H1 (cell line): ENCODE measurements around the gene PRICKLE1. TPM values are rescaled to one million over a fixed set of nuclear protein-coding genes. Genes with fewer than 3 reads are reported as not detected.
A peak's percentile ranks its signal among the peaks of the same experiment; 100 is the strongest.

Experiments used
- CTCF ChIA-PET: fragments of 300-600 bp; sonication (Branson Sonifier 250); formaldehyde crosslinking; loops from one replicate; lab custom pipeline; 2021; ENCODE audit not compliant: partially characterized antibody; lab: Charles Lee
- POLR2A ChIA-PET: fragments of 300-600 bp; sonication (Branson Sonifier 250); formaldehyde crosslinking; loops from one replicate; lab custom pipeline; 2021; ENCODE audit warnings: inconsistent platforms; ENCODE audit not compliant: partially characterized antibody; lab: Charles Lee
- DNase-seq, 2 experiments: peaks; one replicate each; pipeline versions ENCODE4 v3.0.0 to v3.0.0-alpha.2; 2010 to 2022; ENCODE audit warnings: low spot score in 2 of 2, low read depth in 1 of 2, mixed read lengths in 1 of 2
- FAIRE-seq: peaks from 2 replicates; lab custom pipeline; 2011; peaks lifted over from hg19 to GRCh38; lab: Jason Lieb, UNC
- H2AFZ ChIP-seq: 2 replicates; pipeline ENCODE4 v1.8.1; 2012; ENCODE audit warnings: low read length, inconsistent platforms
- H2AK5ac ChIP-seq: 2 replicates; pipeline ENCODE4 v1.6.1; 2013; ENCODE audit warnings: low read depth, low read length
- H2BK120ac ChIP-seq: replicated peaks from 2 replicates; pipeline ENCODE3; 2013; ENCODE audit warnings: low read depth, low read length, inconsistent platforms
- H2BK12ac ChIP-seq: 2 replicates; pipeline ENCODE4 v1.6.1; 2013; ENCODE audit warnings: low read depth, low read length
- H2BK15ac ChIP-seq: 2 replicates; pipeline ENCODE4 v1.6.1; 2013; ENCODE audit warnings: low read length
- H2BK20ac ChIP-seq: 2 replicates; pipeline ENCODE4 v1.6.1; 2013; ENCODE audit warnings: low read length
- H2BK5ac ChIP-seq: 2 replicates; pipeline ENCODE4 v1.6.1; 2013; ENCODE audit warnings: low read depth, low read length
- H3K14ac ChIP-seq: 2 replicates; pipeline ENCODE4 v1.6.1; 2013; ENCODE audit warnings: inconsistent platforms; ENCODE audit not compliant: insufficient read length
- H3K18ac ChIP-seq: 2 replicates; pipeline ENCODE4 v1.6.1; 2013; ENCODE audit warnings: low read length; ENCODE audit errors: extremely low read depth
- H3K23ac ChIP-seq: 2 replicates; pipeline ENCODE4 v1.6.1; 2013; ENCODE audit warnings: inconsistent platforms; ENCODE audit not compliant: insufficient read length
- H3K23me2 ChIP-seq: 2 replicates; pipeline ENCODE4 v1.6.1; 2013; ENCODE audit warnings: low read depth, low read length
- H3K27ac ChIP-seq: 2 replicates; pipeline ENCODE4 v1.6.1; 2011; ENCODE audit warnings: low read depth, low read length, inconsistent platforms
- H3K27me3 ChIP-seq, 4 experiments: replicated peaks in 1 of 4; 1 replicate in 1 of 4; 2 replicates in 3 of 4; pipeline versions ENCODE4 v1.6.1 to v1.8.1; 2011 to 2013; ENCODE audit warnings: low read length in 3 of 4, mild to moderate bottlenecking in 3 of 4, inconsistent platforms in 2 of 4, mixed read lengths in 2 of 4, moderate library complexity in 1 of 4; ENCODE audit not compliant: control insufficient read depth in 3 of 4, insufficient read depth in 3 of 4; ENCODE audit errors: extremely low read depth in 1 of 4
- H3K36me3 ChIP-seq, 4 experiments: 2 replicates each; pipeline versions ENCODE4 v1.6.1 to v1.8.1; 2011 to 2013; ENCODE audit warnings: mild to moderate bottlenecking in 4 of 4, low read length in 3 of 4, moderate library complexity in 2 of 4, control low read depth in 1 of 4, inconsistent platforms in 1 of 4; ENCODE audit not compliant: insufficient read depth in 4 of 4, control insufficient read depth in 2 of 4
- H3K4ac ChIP-seq: replicated peaks from 2 replicates; pipeline ENCODE3; 2013; ENCODE audit warnings: low read length, low read depth, mixed read lengths, inconsistent platforms; ENCODE audit not compliant: insufficient read length
- H3K4me1 ChIP-seq, 4 experiments: replicated peaks in 1 of 4; 1 replicate in 1 of 4; 2 replicates in 3 of 4; pipeline versions ENCODE4 v1.6.1 to v1.8.1; 2011 to 2013; ENCODE audit warnings: low read length in 3 of 4, inconsistent platforms in 2 of 4, mixed read lengths in 1 of 4; ENCODE audit not compliant: insufficient read depth in 4 of 4, control insufficient read depth in 3 of 4
- H3K4me2 ChIP-seq, 2 experiments: 2 replicates each; pipeline versions ENCODE4 v1.6.1 to v1.8.1; 2011 to 2013; ENCODE audit warnings: low read depth in 2 of 2, low read length in 2 of 2, control low read depth in 1 of 2, inconsistent platforms in 1 of 2, mild to moderate bottlenecking in 1 of 2; ENCODE audit not compliant: insufficient read depth in 1 of 2
- H3K4me3 ChIP-seq, 4 experiments: fragments of 200-600, 300-600 bp in 1 of 4; sonication (generic), shearing (Covaris generic), sonication (Bioruptor Twin) in 1 of 4; 2 replicates each; pipeline versions ENCODE4 v1.5.1 to v1.8.1; 2011 to 2016; ENCODE audit warnings: low read length in 4 of 4, low read depth in 3 of 4, control low read depth in 2 of 4, inconsistent platforms in 2 of 4, mild to moderate bottlenecking in 2 of 4, mixed read lengths in 1 of 4, moderate library complexity in 1 of 4; ENCODE audit not compliant: insufficient read depth in 2 of 4; ENCODE audit errors: extremely low read depth in 1 of 4
- H3K56ac ChIP-seq: replicated peaks from 2 replicates; pipeline ENCODE3; 2013; ENCODE audit warnings: low read depth, mild to moderate bottlenecking, mixed read lengths, low read length, inconsistent platforms; ENCODE audit not compliant: insufficient read length
- H3K79me1 ChIP-seq: 2 replicates; pipeline ENCODE4 v1.6.1; 2013; ENCODE audit warnings: low read depth, low read length, control low read depth
- H3K79me2 ChIP-seq, 2 experiments: 2 replicates each; pipeline versions ENCODE4 v1.6.1 to v1.8.1; 2012 to 2013; ENCODE audit warnings: low read length in 2 of 2, mild to moderate bottlenecking in 2 of 2, inconsistent platforms in 1 of 2; ENCODE audit not compliant: insufficient read depth in 2 of 2, control insufficient read depth in 1 of 2
- H3K9ac ChIP-seq, 4 experiments: replicated peaks in 1 of 4; 1 replicate in 1 of 4; 2 replicates in 3 of 4; pipeline versions ENCODE4 v1.6.1 to v1.8.1; 2011 to 2013; ENCODE audit warnings: low read depth in 3 of 4, low read length in 3 of 4, control low read depth in 2 of 4, mild to moderate bottlenecking in 2 of 4, moderate library complexity in 2 of 4, inconsistent platforms in 1 of 4; ENCODE audit errors: extremely low read depth in 1 of 4
- H3K9me3 ChIP-seq, 2 experiments: 2 replicates each; pipeline versions ENCODE4 v1.6.1 to v1.8.1; 2012 to 2013; ENCODE audit warnings: mild to moderate bottlenecking in 2 of 2, moderate library complexity in 2 of 2, control low read depth in 1 of 2, inconsistent platforms in 1 of 2, low read depth in 1 of 2, low read length in 1 of 2, mixed read lengths in 1 of 2; ENCODE audit not compliant: insufficient read depth in 2 of 2
- H4K20me1 ChIP-seq, 2 experiments: replicated peaks in 1 of 2; 2 replicates each; pipeline versions ENCODE3 to v1.8.1; 2011 to 2013; ENCODE audit warnings: inconsistent platforms in 2 of 2, low read length in 2 of 2, mild to moderate bottlenecking in 1 of 2; ENCODE audit not compliant: insufficient read depth in 2 of 2, control insufficient read depth in 1 of 2
- H4K5ac ChIP-seq: 2 replicates; pipeline ENCODE4 v1.6.1; 2013; ENCODE audit warnings: low read length, low read depth, mixed read lengths, inconsistent platforms; ENCODE audit not compliant: insufficient read length
- H4K8ac ChIP-seq: 2 replicates; pipeline ENCODE4 v1.8.0; 2013; ENCODE audit warnings: mild to moderate bottlenecking, moderate library complexity, low read length, inconsistent platforms; ENCODE audit not compliant: insufficient read depth; ENCODE audit errors: extremely low read depth
- H4K91ac ChIP-seq: replicated peaks from 2 replicates; pipeline ENCODE3; 2013; ENCODE audit warnings: low read length, mixed read lengths, inconsistent platforms; ENCODE audit not compliant: insufficient read length
- NRF1 ChIP-seq: IDR thresholded peaks from 2 replicates; pipeline ENCODE4 v1.6.1; 2011; ENCODE audit warnings: mild to moderate bottlenecking, low read depth, low read length, improper control_type of control experiment
- SAP30 ChIP-seq: fragments of 300-600 bp; sonication (generic); IDR thresholded peaks from 2 replicates; pipeline ENCODE4 v1.7.1; 2012; ENCODE audit warnings: low read length, moderate library complexity, mild to moderate bottlenecking, inconsistent platforms; ENCODE audit not compliant: insufficient read depth, insufficient replicate concordance
- WGBS, 2 experiments: shearing (Covaris generic) in 1 of 2; methylation state at CpG; one replicate each; pipeline versions ENCODE4 v1.1.6 to v1.1.7; 2013 to 2015; ENCODE audit warnings: low lambda C conversion rate in 2 of 2, mixed read lengths in 2 of 2, inconsistent platforms in 1 of 2, low coverage in 1 of 2, missing lambda C conversion rate in 1 of 2; ENCODE audit not compliant: insufficient replicate concordance in 2 of 2, insufficient coverage in 1 of 2, insufficient read length in 1 of 2; ENCODE audit errors: extremely low coverage in 1 of 2, missing lambda C conversion rate in 1 of 2; 5-methylcytosine and 5-hydroxymethylcytosine counted together
- polyA plus RNA-seq, 7 experiments: library from polyadenylated mRNA; depleted of rRNA in 3 of 7; stranded (reverse) in 5 of 7; unstranded in 2 of 7; fragments of >200 nt in 5 of 7; fragments of 200-250 nt in 2 of 7; gene quantifications; 1 replicate in 5 of 7; 2 replicates in 1 of 7; 4 replicates in 1 of 7; pipeline versions ENCODE4 v1.2.1 to v1.2.3, GENCODE V29; 2011 to 2013; ENCODE audit warnings: missing spikeins in 2 of 7, mixed read lengths in 2 of 7
- total RNA-seq: library from RNA; stranded (reverse); fragmentation: NEBNext Ultra II Directional; extraction: Animal tissue kit (Norgen Biotek cat#: 25700); gene quantifications from 2 replicates; pipeline ENCODE4 v1.2.1, GENCODE V29; 2021

Gene PRICKLE1
- total and polyA plus RNA-seq, 2 of the 8 experiments (the other 6 are each of a cell fraction or from before 2014, with no cell fraction given) = 14.0 to 22.4 TPM

DNA sequence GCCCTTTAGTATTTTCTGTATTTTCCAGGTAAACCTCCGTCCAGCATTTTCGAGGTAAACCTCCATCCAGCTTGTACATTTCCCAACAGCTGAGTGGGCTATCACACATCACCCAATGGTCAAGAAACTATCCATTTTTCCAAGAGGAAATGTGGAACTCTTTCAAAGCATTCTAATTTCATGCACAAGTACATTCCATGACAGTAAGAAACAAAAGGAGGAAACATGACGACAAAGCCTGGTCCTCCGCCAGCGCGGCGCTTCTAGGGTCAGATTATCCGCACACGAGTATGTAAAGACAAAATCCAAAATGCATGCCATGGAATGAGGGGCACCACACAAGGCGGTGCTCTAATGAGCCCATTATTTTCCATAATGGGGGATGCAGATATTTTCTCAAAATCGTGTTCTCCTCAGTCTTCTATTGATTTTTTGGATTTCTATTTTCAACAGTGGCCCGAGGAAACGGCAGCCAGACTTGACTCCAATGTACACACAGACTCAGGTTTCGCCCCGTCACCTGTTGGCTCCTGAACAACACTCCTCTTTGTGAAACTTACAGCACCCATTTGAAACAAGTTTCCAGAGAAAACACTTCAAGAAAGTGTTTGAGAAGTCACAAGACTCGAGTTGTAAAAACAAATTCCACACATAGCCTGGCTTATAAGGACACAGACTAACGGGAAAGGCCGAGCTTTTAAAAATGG lies 107.4 kb downstream of the PRICKLE1 start:
- Histone ChIP-seq H2BK15ac (0 out of 2 replicates have a peak overlapping the region, but pooled peaks have one; percentile 51), H3K4me2 (peak overlapping the region; percentile 75 to 90), H2BK12ac (no peak overlapping the region; the same call in none of the 2 replicates), H2BK5ac (no peak overlapping the region), H3K9me3 (no peaks in the 10 kb centered on the region), H3K79me2 (peaks cover 6 to 60% of the 10 kb centered on the region in 2 experiments; a peak in 3 of 4 replicates), H2AFZ (no peak overlapping the region), H3K9ac (peak overlapping the region in 2 of 4 experiments; percentile 8 to 34; a peak in 3 of 7 replicates), H2BK120ac (peak overlapping the region; percentile 10), H3K27ac (no peak overlapping the region), H3K4me1 (peaks cover 9 to 21% (median 18%) of the 10 kb centered on the region in 4 experiments; a peak in 6 of 7 replicates), H3K4ac (no peak overlapping the region), H4K20me1 (peaks cover 5 to 9% of the 10 kb centered on the region in 2 experiments), H4K91ac (no peak overlapping the region), H4K5ac (no peak overlapping the region), H3K14ac (no peak overlapping the region), H3K36me3 (no peaks in the 10 kb centered on the region), H4K8ac (no peak overlapping the region), H3K79me1 (peaks cover 4% of the 10 kb centered on the region), H3K4me3 (peak overlapping the region; percentile 27 to 85 (median 78)), H3K23me2 (peaks cover 12% of the 10 kb centered on the region), H2BK20ac (no peak overlapping the region; the same call in 1 of the 2 replicates), H3K18ac (0 out of 2 replicates have a peak overlapping the region, but pooled peaks have one; percentile 63), H3K23ac (no peak overlapping the region), H3K56ac (no peak overlapping the region), H3K27me3 (no peaks in the 10 kb centered on the region; a peak in 2 of 7 replicates), H2AK5ac (no peak overlapping the region)
- ChIA-PET POLR2A (interaction anchor here (0.9 to 3.5 kb wide), 17 partner anchors 9 to 96 kb away, joined by 3 to 39 read pairs (median 6); no protein-coding TSS in a partner anchor), CTCF (interaction anchor here (0.6 to 10.7 kb wide), 28 partner anchors 8 to 861 kb away, joined by 3 to 104 read pairs (median 4); no protein-coding TSS in a partner anchor)
- DNase-seq (no peak), FAIRE-seq (no peak)
- WGBS, 2 experiments = 9% methylated on average over 18 of the region's 18 CpGs; no CpG with 5 or more reads in 1 of the 2 experiments
- TF ChIP-seq NRF1 (no peak), SAP30 (peak; percentile 7)
